Kidney epithelial cell (primary cell): Measurements from ENCODE around the gene TMEM121B. TPM values are rescaled to one million over a fixed set of nuclear protein-coding genes. Genes with fewer than 3 reads are reported as not detected.

Experiments
- DNase-seq: peaks from one replicate; pipeline ENCODE4 v3.0.0-alpha.2; 2010; ENCODE audit warnings: low read depth
- H3K27me3 ChIP-seq: 2 replicates; pipeline ENCODE4 v1.6.0; 2011; ENCODE audit warnings: low read length; ENCODE audit not compliant: control insufficient read depth, insufficient read depth
- H3K36me3 ChIP-seq: 2 replicates; pipeline ENCODE4 v1.5.1; 2011; ENCODE audit warnings: low read length; ENCODE audit not compliant: control insufficient read depth, insufficient read depth
- H3K4me3 ChIP-seq: 2 replicates; pipeline ENCODE4 v1.5.1; 2011; ENCODE audit warnings: low read depth, mild to moderate bottlenecking, control low read depth, low read length
- total RNA-seq: library from RNA; depleted of rRNA; stranded (reverse); fragments of >200 nt; gene quantifications from 2 replicates; pipeline ENCODE4 v1.2.3, GENCODE V29; 2015
- TF ChIP-seq, protein P1 (sequence below): IDR thresholded peaks from 2 replicates; pipeline ENCODE4 v1.5.1; 2011; ENCODE audit warnings: mild to moderate bottlenecking, moderate library complexity, low read length, control low read depth, inconsistent platforms; ENCODE audit not compliant: insufficient read depth, poor library complexity, severe bottlenecking

Gene TMEM121B
- total RNA-seq, 1 donor from 2014 or later = 1.5 TPM

DNA sequence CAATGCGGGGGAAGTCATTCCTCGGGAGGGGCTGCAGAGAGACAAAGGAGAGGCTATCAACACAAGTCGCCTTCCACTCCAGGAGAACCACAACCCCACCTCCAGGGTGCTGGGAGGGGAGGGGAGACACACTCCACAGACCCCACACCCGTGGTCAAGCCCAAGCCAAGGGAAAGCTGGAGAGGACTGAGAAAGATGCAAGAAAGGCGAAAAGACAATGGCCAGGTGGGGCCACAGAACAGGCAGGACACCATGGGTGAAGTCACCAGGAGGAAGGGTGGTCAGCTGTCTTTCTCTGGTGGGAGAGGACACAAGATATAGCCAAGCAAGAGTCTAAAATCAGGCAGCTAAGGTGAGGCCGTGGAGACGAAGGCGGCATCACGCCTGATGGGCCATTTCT is 21.9 kb upstream of the TMEM121B start:
- Histone ChIP-seq H3K4me3 (no peak overlapping the region), H3K36me3 (no peaks in the 10 kb centered on the region)
- TF ChIP-seq, protein P1, sequence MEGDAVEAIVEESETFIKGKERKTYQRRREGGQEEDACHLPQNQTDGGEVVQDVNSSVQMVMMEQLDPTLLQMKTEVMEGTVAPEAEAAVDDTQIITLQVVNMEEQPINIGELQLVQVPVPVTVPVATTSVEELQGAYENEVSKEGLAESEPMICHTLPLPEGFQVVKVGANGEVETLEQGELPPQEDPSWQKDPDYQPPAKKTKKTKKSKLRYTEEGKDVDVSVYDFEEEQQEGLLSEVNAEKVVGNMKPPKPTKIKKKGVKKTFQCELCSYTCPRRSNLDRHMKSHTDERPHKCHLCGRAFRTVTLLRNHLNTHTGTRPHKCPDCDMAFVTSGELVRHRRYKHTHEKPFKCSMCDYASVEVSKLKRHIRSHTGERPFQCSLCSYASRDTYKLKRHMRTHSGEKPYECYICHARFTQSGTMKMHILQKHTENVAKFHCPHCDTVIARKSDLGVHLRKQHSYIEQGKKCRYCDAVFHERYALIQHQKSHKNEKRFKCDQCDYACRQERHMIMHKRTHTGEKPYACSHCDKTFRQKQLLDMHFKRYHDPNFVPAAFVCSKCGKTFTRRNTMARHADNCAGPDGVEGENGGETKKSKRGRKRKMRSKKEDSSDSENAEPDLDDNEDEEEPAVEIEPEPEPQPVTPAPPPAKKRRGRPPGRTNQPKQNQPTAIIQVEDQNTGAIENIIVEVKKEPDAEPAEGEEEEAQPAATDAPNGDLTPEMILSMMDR = no peak

DNA sequence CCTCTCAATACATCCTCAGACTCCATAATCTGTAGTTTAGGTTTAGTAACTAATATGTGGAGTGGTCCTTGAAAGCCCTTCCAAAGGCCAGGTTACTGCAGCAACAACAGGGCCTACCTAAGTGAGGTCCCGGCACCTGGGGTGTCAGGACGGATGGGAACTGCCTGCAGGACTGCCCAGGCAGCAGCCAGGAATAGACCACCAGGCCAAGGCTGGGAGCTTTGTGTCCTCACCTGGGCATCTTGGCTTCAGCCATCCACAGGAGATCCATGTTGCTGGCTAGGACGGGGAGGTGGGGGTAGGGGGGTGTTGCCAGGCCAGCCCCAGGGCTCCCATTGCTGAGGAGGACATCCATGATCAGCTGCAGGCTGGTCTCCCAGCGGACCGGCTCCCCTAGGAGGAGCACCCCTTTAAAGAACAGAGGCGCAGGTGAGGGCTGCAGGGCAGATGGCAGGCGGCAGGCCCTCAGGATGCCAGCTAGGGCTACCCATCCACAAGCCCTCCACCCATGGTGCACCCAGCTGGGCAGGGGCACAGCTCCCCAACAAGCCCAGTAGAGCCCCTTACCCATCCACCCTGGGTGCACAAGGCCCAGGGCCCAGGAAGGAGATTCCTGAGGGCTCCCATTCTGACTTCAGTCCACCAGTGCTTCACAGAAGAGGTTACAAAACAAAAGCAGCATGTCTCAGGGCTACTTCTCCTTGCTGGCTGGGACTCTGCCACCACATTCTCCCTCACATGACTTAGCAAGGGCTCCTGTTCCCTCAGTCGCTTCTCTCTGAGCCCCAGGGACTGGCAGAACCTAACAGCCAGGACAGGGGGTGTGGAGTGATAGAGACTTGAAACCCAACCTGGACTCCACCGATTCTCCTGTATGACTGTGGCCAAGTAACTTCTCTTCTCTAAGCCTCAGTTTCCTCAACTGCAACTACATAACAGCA is 19.9 kb upstream of the TMEM121B start:
- DNase-seq = no peak
- TF ChIP-seq, protein P1 = no peak
- Histone ChIP-seq H3K36me3 (no peaks in the 10 kb centered on the region), H3K27me3 (no peaks in the 10 kb centered on the region), H3K4me3 (no peak overlapping the region)

More for the DNA sequence above, 21.9 kb upstream of the TMEM121B start:
- DNase-seq = no peak
- no peaks in the 10 kb centered on the region for H3K27me3 ChIP-seq

DNA sequence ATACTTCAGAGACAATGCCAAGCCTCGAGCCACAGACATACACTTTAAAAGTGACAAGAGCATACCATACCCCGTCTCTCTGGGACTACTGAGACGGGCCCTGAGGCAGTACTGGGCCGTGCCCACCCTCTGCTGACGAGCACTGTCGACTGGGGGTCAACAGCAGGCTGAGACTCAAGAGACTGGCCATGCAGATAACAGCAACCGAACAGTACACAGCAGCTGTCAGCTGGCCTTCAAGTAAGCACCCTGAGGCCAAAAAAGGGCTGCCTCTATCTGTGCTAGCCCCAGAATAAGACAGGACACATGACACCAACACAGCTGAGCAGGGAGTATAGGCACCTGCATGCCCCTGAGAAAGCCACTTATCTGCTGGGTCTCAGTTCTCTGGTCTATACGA is 18.9 kb upstream of the TMEM121B start:
- no peak overlapping the region for H3K4me3 ChIP-seq
- no peaks in the 10 kb centered on the region for H3K27me3 ChIP-seq
- DNase-seq = no peak
- TF ChIP-seq, protein P1 = no peak
- H3K36me3 ChIP-seq = no peaks in the 10 kb centered on the region

DNA sequence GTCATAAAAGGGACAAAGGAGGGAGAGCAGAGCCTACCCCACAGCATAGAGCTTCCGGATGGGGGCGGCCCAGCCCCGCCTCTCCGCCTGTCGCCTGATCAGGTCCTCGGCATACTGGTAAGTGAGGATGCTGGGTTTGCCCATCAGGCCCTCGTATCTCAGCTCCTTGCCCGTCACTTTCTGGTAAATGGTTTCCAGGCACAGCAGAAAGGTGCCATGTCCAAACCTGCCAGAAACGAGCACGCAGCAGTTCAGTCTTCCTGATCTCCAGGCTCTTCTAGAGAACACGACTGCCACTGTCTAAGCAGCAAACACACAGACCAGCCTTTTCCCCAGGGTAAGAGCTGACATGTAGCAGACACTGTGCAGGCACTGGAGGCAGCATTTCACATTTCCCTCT is 17.4 kb upstream of the TMEM121B start:
- H3K4me3 ChIP-seq = no peak overlapping the region
- H3K36me3 ChIP-seq = no peaks in the 10 kb centered on the region
- TF ChIP-seq, protein P1 = no peak

DNA sequence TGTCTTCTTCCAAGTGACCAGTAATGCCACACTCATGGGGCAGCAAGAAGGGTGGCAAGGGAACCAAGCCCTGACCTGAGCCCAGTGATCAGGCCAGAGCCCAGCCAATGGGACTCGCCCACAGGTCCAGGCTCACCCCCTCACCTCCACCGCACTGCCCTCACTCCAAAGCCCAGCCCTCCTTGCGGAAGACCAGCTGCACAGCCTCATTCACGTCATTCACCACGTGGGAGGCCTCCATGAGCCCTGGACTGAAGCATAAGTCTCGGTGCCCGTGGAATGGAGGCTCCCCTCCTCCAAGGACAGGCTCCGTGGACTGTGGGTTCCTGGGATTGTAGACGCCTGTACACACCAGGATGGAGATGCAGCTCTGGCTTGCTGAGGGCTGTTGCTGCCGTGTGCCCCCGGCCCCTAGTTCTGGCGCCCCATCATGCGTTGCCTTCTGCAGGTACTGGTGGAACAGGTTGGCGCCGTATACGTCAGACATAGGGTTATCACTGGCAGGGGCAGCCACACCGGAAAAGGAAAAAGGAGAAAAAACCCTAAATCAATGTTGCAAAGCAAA is 16.8 kb upstream of the TMEM121B start:
- no peak for DNase-seq
- no peaks in the 10 kb centered on the region for H3K36me3 ChIP-seq
- no peak overlapping the region for H3K4me3 ChIP-seq
- TF ChIP-seq, protein P1 = no peak
- H3K27me3 ChIP-seq = no peaks in the 10 kb centered on the region

More for the DNA sequence above, 17.4 kb upstream of the TMEM121B start:
- no peak for DNase-seq
- no peaks in the 10 kb centered on the region for H3K27me3 ChIP-seq
